HG02884 (cell line): ENCODE measurements around the gene ZFP14.
A peak's percentile ranks its signal among the peaks of the same experiment; 100 is the strongest.

Experiments used
- ATAC-seq: cut with Tn5 transposase; IDR thresholded peaks from one replicate; pipeline ENCODE4 v1.9.1; 2021; ENCODE audit warnings: mild to moderate bottlenecking, moderate library complexity; ENCODE audit not compliant: unreplicated experiment

Gene ZFP14

GRCh38 chr19:36378625-36379509 is at the start of gene ZFP14:
Gene ZFP14 (minus strand): TSS chr19:36379201. CDS start chr19:36367892, 11,309 bp downstream.
- peak; percentile 90 for ATAC-seq

GRCh38 chr19:36423925-36424324 is 44.9 kb upstream of the ZFP14 start:
- no peak for ATAC-seq

GRCh38 chr19:36421749-36422481 is 42.9 kb upstream of the ZFP14 start:
- ATAC-seq, result no peak

- no peak for ATAC-seq
Observed at GRCh38 chr19:36420961-36421748, 42.2 kb upstream of the ZFP14 start.

- ATAC-seq, result no peak
Observed at GRCh38 chr19:36418287-36419001, 39.4 kb upstream of the ZFP14 start, which contains the start of gene ZFP82. Gene ZFP82 (minus strand): TSS chr19:36418644. CDS start chr19:36409789, 8,855 bp downstream.

GRCh38 chr19:36417752-36418286 is 38.8 kb upstream of the ZFP14 start:
- no peak for ATAC-seq

GRCh38 chr19:36409841-36410240 is 30.8 kb upstream of the ZFP14 start:
- ATAC-seq, result no peak

- no peak for ATAC-seq
Observed at GRCh38 chr19:36408101-36408500, 29.1 kb upstream of the ZFP14 start.

GRCh38 chr19:36404498-36404897 is 25.5 kb upstream of the ZFP14 start:
- ATAC-seq, result no peak

- no peak for ATAC-seq
Observed at GRCh38 chr19:36401475-36401874, 22.5 kb upstream of the ZFP14 start.

GRCh38 chr19:36398571-36398970 is 19.6 kb upstream of the ZFP14 start:
- no peak for ATAC-seq

GRCh38 chr19:36392916-36393673 is 14.1 kb upstream of the ZFP14 start:
- no peak for ATAC-seq

- no peak for ATAC-seq
Observed at GRCh38 chr19:36379510-36379819, 464 bp upstream of the ZFP14 start.

- ATAC-seq, result no peak
Observed at GRCh38 chr19:36377541-36378178, 1.3 kb downstream of the ZFP14 start.

- ATAC-seq, result no peak
Observed at GRCh38 chr19:36373638-36374156, 5.3 kb downstream of the ZFP14 start.

- ATAC-seq, result no peak
Observed at GRCh38 chr19:36371886-36372285, 7.1 kb downstream of the ZFP14 start.

- no peak for ATAC-seq
Observed at GRCh38 chr19:36363845-36364244, 15.2 kb downstream of the ZFP14 start.

- ATAC-seq, result no peak
Observed at GRCh38 chr19:36340786-36341372, 38.1 kb downstream of the ZFP14 start.
